ENCODE data around the gene EID3. TPM values are rescaled to one million over a fixed set of nuclear protein-coding genes. Genes with fewer than 3 reads are reported as not detected.
"Not testable (repeated sequence)": the region's sequence is repeated elsewhere in the genome, so short reads cannot be mapped to it uniquely, and the experiment has no call there.

The EID3 gene
- total RNA-seq, 1 donor from 2014 or later, result 2.9 TPM

- Mint-ChIP-seq H3K36me3 (peaks cover 36% of the 10 kb centered on the region), H3K4me1 (ENCODE audit: unreplicated experiment) (peaks cover 16% of the 10 kb centered on the region)
- no peak for DNase-seq (ENCODE audit: extremely low spot score, unreplicated experiment)
Measured at GRCh38 chr12:104291867-104292524, 11.5 kb upstream of the EID3 start.

GRCh38 chr12:104292872-104293794, 10.4 kb upstream of the EID3 start:
- Mint-ChIP-seq H3K27ac (peak overlapping the region; percentile 89), H3K4me1 (ENCODE audit: unreplicated experiment) (peaks cover 16% of the 10 kb centered on the region), H3K36me3 (peaks cover 42% of the 10 kb centered on the region), H3K9me3 (no peaks in the 10 kb centered on the region), H3K4me3 (peak overlapping the region; percentile 23), H3K27me3 (no peaks in the 10 kb centered on the region)
- no peak for DNase-seq (ENCODE audit: extremely low spot score, unreplicated experiment)
- TF ChIP-seq CTCF (conservative IDR thresholded peaks at IDR 0.05), result no peak

More at GRCh38 chr12:104291867-104292524, 11.5 kb upstream of the EID3 start:
- no peaks in the 10 kb centered on the region for H3K27me3 Mint-ChIP-seq
- no peak for TF ChIP-seq CTCF (conservative IDR thresholded peaks at IDR 0.05)
- H3K4me3 Mint-ChIP-seq, result no peak overlapping the region
- H3K9me3 Mint-ChIP-seq, result no peaks in the 10 kb centered on the region
- peak overlapping the region; percentile 11 for H3K27ac Mint-ChIP-seq

- peak; percentile 57 for TF ChIP-seq CTCF (conservative IDR thresholded peaks at IDR 0.05)
- H3K9me3 Mint-ChIP-seq; DNase-seq (ENCODE audit: extremely low spot score, unreplicated experiment); H3K27me3 Mint-ChIP-seq: not testable (repeated sequence)
- H3K4me1 Mint-ChIP-seq (ENCODE audit: unreplicated experiment), result peaks cover 16% of the 10 kb centered on the region
- H3K27ac Mint-ChIP-seq, result peak overlapping the region; percentile 89
- peak overlapping the region; percentile 71 for H3K4me3 Mint-ChIP-seq
- H3K36me3 Mint-ChIP-seq, result peaks cover 46% of the 10 kb centered on the region
Measured at GRCh38 chr12:104294158-104294859, 9.2 kb upstream of the EID3 start.

- Mint-ChIP-seq H3K4me1 (ENCODE audit: unreplicated experiment) (peaks cover 19% of the 10 kb centered on the region), H3K36me3 (peaks cover 51% of the 10 kb centered on the region), H3K9me3 (no peaks in the 10 kb centered on the region), H3K4me3 (peak overlapping the region; percentile 71), H3K27me3 (no peaks in the 10 kb centered on the region), H3K27ac (peak overlapping the region; percentile 89)
- no peak for DNase-seq (ENCODE audit: extremely low spot score, unreplicated experiment)
- TF ChIP-seq CTCF (conservative IDR thresholded peaks at IDR 0.05), result no peak
Measured at GRCh38 chr12:104294927-104295668, 8.4 kb upstream of the EID3 start.

- DNase-seq (ENCODE audit: extremely low spot score, unreplicated experiment), result no peak
- Mint-ChIP-seq H3K36me3 (peaks cover 56% of the 10 kb centered on the region), H3K27ac (peak overlapping the region; percentile 89), H3K4me1 (ENCODE audit: unreplicated experiment) (peaks cover 22% of the 10 kb centered on the region), H3K9me3 (no peaks in the 10 kb centered on the region), H3K27me3 (no peaks in the 10 kb centered on the region), H3K4me3 (peak overlapping the region; percentile 71)
- no peak for TF ChIP-seq CTCF (conservative IDR thresholded peaks at IDR 0.05)
Measured at GRCh38 chr12:104295954-104296353, 7.6 kb upstream of the EID3 start.
